SH-SY5Y (cell line): ENCODE data around the gene THSD4.

Experiments
- GATA2 ChIP-seq: IDR thresholded peaks from 2 replicates; pipeline ENCODE4 v1.6.1; 2011; ENCODE audit warnings: mild to moderate bottlenecking, low read depth, low read length
- GATA3 ChIP-seq: IDR thresholded peaks from 2 replicates; pipeline ENCODE4 v1.6.1; 2011; ENCODE audit warnings: low read depth, mild to moderate bottlenecking, low read length, moderate library complexity

DNA sequence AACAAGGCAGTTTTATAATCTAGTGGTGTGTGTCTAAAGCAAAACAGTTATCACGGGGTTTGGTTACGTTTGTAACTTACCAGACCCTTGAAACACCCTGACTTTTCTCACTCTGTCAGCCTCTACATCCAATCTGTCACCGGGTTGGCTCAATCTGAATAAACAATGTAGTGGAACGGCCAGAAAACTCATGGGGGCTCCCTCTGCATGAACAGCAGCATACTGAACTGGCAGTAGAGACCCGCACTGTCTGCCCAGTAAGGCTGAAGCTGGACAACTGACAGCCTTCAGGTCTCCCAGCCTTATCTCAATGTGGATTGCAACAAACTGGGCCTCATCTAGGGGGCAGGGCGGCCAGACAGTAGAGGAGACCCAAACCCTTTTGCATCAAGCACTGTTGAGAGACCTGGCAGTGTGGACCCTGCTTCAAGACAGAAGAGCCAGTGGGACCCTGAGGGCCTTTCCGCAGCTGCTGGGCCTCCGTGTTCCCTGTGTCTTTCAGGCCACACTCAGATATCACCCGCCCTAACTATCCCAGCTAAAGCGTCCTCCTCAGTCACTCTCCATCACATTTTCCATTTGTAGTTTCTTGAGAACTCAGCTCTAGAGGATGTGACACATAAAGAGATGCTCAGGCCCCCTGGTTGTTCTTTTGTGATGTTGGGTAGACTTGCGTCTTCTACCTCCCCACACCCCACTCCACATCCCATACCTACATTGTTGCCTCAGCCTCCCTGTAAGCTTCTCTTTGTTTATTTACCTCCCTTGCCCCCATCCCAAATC lies 513.9 kb downstream of the THSD4 start:
- no peak for TF ChIP-seq GATA2
- no peak for TF ChIP-seq GATA3
